Activated T-cell treated with anti-CD3 and anti-CD28 coated beads, Interleukin-2, amount 50 U/mL, for 1 hour (primary cell): Measurements from ENCODE around the gene LIN7B.
A peak's percentile ranks its signal among the peaks of the same experiment; 100 is the strongest.
"Not testable (repeated sequence)": the region's sequence is repeated elsewhere in the genome, so short reads cannot be mapped to it uniquely, and the experiment has no call there.

Experiments
- DNase-seq: peaks from one replicate; pipeline ENCODE4 v3.0.0-alpha.2; 2020

Gene LIN7B, protein sequence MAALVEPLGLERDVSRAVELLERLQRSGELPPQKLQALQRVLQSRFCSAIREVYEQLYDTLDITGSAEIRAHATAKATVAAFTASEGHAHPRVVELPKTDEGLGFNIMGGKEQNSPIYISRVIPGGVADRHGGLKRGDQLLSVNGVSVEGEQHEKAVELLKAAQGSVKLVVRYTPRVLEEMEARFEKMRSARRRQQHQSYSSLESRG

DNA sequence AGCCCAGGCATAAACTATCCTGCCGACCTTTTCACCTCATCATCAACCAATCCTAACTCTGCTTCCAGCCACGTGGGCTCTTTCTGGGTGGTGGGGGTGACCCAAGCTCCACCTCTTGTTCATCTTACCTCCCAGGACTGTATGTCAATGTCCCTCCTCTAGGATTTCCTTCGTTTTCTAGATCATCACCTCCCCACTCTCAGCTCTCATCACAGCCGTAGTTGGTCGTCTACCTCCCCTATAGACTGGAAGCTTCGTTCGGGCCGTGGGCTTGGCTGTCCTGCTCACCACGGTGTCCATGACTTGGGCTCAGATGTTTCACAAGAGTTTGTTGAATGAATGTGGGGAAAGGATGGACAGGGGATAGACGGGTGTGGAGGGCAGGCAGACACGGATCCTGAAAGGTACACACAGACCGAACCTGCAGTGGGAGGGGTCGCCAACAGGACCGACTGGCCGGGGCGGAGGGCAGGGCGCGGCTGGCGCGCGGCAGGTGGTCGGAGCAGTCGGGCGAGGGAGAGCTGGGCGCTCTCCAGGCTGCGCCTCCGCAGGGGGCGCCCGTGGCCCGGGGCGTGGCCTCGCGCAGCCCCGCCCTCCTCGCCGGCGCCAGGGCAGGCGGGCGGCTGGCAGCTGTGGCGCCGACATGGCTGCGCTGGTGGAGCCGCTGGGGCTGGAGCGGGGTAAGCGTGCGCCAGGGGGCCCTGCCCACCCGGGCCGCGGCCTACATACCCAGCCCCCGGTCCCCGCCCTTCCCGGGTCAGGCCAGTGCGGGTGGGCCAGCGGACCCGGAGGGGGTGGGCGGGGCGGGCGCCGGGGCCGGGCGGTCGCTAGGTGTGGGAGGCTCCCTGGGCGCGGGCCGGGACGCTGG lies at the start of gene LIN7B:
Gene LIN7B (plus strand): TSS at position 609 of the 868 bp plus-strand sequence. CDS start 35 bp downstream, at position 644.
- DNase-seq = peak; percentile 88

DNA sequence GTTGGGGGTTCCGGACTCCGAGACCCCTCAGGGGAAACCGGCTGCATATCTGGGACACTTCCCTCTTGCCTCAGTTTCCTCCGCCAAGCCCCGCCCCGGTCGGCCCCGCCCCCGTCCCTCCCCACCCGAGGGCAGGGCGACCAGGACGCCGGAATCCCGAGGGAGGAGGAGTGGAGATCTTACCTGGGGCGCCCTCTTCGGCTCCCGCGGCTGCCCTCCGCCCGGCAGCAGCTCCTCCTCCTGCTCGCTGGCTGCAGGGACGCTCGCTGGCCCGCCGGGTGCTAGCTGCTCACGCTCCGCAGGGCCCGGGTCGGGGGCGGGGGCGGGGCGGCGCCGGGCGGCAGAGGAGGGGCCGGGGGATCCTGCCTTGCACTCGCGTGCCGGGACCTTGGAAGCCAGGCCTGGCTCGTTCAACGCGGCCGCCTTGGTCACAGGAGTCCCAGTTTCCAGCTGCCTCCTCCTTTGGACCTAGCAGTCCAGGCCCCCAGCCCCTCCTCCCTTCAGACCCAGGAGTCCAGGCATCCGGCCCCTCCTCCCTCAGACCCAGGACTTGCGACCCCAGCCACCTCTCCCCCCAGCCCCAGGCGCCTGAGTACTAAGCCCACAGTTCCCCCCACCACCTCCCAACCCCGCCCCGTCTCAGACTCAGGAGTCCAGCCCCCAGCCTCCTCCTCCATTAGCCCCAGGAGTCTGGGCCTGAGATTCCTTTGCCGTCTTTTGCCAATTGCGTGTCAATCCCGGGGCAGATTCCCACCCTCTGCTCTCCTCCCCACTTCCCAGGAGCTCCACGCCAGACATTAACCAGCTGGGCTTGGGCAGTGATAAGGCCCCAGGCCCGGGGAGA lies 49.2 kb upstream of the LIN7B start, which contains the start of gene NTF4:
Gene NTF4 (minus strand): TSS at position 51 of the 844 bp plus-strand sequence. CDS start 2,821 bp downstream, outside the sequence.
- no peak for DNase-seq

DNA sequence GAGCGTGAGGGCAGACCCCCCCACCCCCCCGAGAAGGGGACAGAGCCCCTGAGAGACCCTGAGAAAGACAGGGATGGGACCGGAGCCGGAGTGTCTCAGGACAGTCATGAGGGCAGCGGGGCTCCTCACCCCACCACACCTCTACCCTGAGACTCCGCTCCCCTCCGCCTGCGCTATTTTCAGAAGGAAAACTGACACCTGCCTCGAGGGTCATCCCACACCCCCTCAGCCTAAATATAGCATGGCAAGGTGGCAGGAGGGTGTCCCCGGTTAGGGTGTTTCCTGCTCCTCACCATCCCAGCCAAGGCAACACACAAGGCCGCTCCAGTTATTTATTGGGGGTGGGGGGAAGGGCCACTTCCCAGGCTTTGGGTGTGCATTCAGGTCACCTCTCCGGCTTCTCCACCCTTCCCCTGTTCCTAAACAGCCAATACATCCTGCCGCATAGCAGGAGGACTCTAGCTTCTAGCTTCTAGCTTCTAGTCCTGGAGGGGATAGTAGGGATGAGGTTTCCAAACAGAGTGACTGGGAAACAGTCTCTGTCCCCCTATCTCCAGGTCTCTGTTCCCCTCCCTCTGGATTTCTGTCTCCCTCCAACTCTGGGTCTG lies 48.2 kb upstream of the LIN7B start:
- DNase-seq = no peak

DNA sequence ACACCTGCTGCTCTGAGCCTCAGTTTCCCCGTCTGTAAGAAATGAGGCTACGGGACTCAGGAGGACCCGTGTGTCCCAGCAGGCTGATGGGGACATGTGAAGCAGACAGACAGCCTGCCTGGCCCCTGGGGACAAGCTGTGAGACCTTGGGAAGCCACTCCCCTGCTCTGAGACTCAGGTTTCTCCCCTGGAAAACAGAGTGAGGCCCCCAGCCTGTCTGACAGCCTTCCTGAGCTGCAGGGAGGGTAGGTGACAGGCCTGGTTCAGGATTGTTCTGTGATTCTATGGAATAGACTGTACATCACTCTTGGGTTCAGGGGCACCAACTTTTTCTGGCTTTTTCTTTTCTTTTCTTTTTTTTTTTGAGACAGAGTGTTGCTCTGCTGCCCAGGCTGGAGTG lies 46.6 kb upstream of the LIN7B start:
- no peak for DNase-seq

DNA sequence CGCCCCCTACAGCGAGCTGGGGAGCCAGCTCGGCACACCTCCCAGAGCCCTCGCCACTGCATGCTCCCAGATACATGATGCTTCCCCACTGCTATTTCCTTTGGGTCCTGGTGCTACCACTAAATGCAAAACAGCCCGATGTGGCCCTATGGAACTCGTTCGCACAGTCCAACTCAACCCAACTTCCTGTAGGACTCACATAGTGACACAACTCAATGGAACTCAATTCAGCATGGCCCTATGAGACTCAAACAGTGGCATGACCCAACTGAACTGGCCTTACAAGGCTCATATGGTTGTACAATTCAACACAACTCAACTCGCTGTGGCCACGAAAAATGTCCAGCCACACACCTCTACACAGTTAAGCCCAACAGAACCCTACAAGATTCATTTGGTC lies 45.1 kb upstream of the LIN7B start:
- no peak for DNase-seq

GRCh38 chr19:49070416-49070815 lies 43.8 kb upstream of the LIN7B start:
- DNase-seq = no peak

GRCh38 chr19:49071860-49072547 lies 42.2 kb upstream of the LIN7B start:
- DNase-seq = peak; percentile 37

- no peak for DNase-seq
These were observed 40.4 kb upstream of the LIN7B start for GRCh38 chr19:49073514-49074378.

GRCh38 chr19:49074869-49075268 lies 39.3 kb upstream of the LIN7B start:
- not testable (repeated sequence) for DNase-seq

DNA sequence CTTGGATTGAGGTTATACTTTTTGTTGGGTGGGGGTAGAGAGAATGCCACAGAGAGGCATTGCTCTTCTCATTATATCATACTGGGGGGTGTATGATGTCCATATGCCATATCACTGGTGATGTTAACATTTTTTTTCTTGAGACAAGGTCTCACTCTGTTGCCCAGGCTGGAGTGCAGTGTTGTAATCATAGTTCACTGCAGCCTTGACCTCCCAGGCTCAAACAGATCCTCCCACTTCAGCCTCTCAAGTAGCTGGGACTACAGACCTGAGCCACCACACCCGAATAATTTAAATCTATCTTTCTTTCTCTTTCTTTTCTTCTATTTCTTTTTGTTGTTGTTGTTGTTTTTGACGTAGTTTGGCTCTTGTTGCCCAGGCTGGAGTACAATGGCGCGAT lies 33.8 kb upstream of the LIN7B start:
- DNase-seq = no peak

- no peak for DNase-seq
These were observed 32.9 kb upstream of the LIN7B start for GRCh38 chr19:49081273-49081672.

- no peak for DNase-seq
These were observed 29.8 kb upstream of the LIN7B start for GRCh38 chr19:49084206-49085019.

DNA sequence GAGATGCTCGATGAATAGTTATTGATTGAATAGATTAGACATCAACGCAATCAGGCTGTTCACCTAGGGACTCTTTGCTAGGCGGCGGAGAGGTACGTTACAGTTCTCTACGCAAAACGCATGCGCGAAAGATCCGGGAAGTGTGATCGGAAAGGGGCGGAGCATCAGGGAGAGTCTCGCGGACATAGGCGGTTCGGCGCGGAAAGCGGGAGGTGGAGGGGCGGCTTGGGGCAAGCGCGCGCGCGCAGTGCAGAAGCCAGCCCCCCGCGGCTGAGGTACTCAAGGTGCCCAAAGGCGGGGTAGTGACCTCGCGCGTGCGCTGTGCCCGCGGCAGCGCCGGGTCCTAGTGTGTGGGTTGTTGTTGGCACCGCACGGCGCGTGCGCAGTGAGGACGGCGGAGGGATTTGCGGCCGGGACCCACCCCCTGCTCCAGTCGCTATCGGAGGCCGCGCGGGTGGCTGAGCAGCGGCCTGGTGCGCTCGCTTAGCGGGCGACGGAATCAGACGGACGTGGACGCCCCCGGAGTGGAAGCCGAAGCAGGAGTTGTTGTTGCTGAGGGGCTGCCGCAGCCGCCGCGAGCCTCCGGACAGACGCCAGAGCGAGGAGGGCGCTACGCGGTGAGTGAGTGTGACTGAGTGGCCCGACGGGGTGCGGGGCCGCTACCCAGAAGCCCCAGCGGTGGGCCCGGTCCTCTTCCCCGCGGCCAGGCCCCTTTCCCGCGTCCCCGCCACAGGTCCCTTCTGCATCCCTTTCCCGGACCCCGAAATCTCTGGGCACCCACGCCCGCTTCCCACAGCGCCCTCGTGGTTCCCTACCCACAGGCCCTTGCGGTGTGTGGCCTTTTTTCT lies 28.9 kb upstream of the LIN7B start, which contains the start of gene SNRNP70:
Gene SNRNP70 (plus strand): TSS at position 432 of the 848 bp plus-strand sequence. CDS start 964 bp downstream, outside the sequence.
- DNase-seq = peak; percentile 98

DNA sequence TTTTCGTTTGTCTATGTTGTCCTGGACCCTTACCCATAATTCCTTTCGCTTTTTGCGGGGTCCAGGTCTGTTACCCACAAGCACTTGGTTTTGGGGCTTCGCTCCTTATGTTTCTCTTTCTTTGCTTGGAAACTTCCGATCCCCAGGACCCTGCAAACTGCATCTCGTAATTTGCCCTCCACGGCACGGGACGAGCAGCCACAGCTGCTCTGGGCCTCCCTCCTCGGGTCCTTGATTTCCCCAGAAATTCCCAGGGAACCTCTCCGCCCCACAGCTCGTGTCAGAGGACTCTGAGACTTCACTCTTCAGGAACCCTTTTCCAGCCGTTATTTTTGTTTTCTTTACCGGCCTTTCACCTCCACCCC lies 28.3 kb upstream of the LIN7B start:
- no peak for DNase-seq

DNA sequence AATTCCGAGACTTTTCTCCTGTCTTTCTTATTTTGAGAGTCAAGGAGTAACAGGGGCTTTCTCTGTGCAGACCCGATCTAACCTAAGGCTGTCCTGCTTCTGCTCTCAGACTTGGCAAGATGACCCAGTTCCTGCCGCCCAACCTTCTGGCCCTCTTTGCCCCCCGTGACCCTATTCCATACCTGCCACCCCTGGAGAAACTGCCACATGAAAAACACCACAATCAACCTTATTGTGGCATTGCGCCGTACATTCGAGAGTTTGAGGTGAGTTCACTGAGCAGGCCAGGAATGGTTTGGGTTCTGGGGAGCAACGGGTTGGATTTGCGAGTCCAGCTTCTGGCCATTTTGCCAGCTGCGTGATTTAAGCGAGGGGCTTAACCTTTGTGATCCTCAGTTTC lies 27.9 kb upstream of the LIN7B start:
- DNase-seq = no peak

- DNase-seq = no peak
These were observed 22.7 kb upstream of the LIN7B start for GRCh38 chr19:49091391-49092038.

DNA sequence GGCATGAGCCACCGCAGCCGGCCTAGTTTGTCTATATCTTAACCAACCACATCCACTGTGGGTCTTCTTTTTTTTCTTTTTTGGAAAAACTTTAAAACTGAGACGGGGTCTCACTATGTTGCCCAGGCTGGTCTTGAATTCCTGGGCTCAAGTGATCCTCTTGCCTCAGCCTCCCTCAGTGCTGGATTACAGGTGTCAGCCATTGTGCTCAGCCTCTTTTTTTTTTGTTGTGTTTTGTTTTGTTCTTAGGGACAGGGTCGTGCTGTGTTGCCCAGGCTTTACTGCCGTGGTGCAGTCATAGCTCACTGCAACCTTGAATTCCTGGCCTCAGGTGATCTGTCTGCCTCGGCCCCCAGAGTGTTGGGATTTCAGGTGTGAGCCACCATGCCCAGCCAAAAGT lies 21.5 kb upstream of the LIN7B start:
- DNase-seq = no peak
